HG02840 (cell line): ENCODE results near the gene STARD10.
"Not testable (repeated sequence)": the region's sequence is repeated elsewhere in the genome, so short reads cannot be mapped to it uniquely, and the experiment has no call there.

Experiments
- ATAC-seq: cut with Tn5 transposase; IDR thresholded peaks from one replicate; pipeline ENCODE4 v1.9.1; 2021; ENCODE audit warnings: mild to moderate bottlenecking, moderate library complexity, moderate number of reproducible peaks; ENCODE audit not compliant: unreplicated experiment, low FRiP score

Gene STARD10

GRCh38 chr11:72826191-72826941 is 32.5 kb upstream of the STARD10 start:
- no peak for ATAC-seq

- ATAC-seq: no peak
These were observed 31.8 kb upstream of the STARD10 start for GRCh38 chr11:72825661-72826060.

GRCh38 chr11:72824811-72825505 is 31.1 kb upstream of the STARD10 start:
- ATAC-seq: no peak

- no peak for ATAC-seq
These were observed 30.2 kb upstream of the STARD10 start for GRCh38 chr11:72824020-72824419.

- no peak for ATAC-seq
These were observed 29.4 kb upstream of the STARD10 start for GRCh38 chr11:72823105-72823804.

GRCh38 chr11:72821920-72822799 is 28.3 kb upstream of the STARD10 start:
- ATAC-seq: no peak

GRCh38 chr11:72821221-72821919 is 27.5 kb upstream of the STARD10 start:
- no peak for ATAC-seq

- no peak for ATAC-seq
These were observed 26.7 kb upstream of the STARD10 start for GRCh38 chr11:72820439-72821139.

- no peak for ATAC-seq
These were observed 25.1 kb upstream of the STARD10 start for GRCh38 chr11:72818971-72819370.

GRCh38 chr11:72817966-72818365 is 24.1 kb upstream of the STARD10 start:
- no peak for ATAC-seq

- no peak for ATAC-seq
These were observed 22.6 kb upstream of the STARD10 start for GRCh38 chr11:72816404-72816990.

- peak; percentile 2 for ATAC-seq
These were observed 21.3 kb upstream of the STARD10 start for GRCh38 chr11:72815110-72815618.

GRCh38 chr11:72814286-72815109 is 20.7 kb upstream of the STARD10 start, which contains the start of gene ATG16L2:
Gene ATG16L2, plus strand, starts transcription at chr11:72814411. Its CDS starts 35 bp downstream, at chr11:72814446.
- peak; percentile 60 for ATAC-seq

- ATAC-seq: peak; percentile 53
These were observed 20.0 kb upstream of the STARD10 start for GRCh38 chr11:72813740-72814285.

GRCh38 chr11:72812967-72813739 is 19.3 kb upstream of the STARD10 start:
- ATAC-seq: peak; percentile 16

GRCh38 chr11:72812604-72812966 is 18.7 kb upstream of the STARD10 start:
- ATAC-seq: no peak

GRCh38 chr11:72811686-72812085 is 17.8 kb upstream of the STARD10 start:
- not testable (repeated sequence) for ATAC-seq
